SK-N-SH (cell line): ENCODE measurements around the gene CPNE4.

Experiments used
- CHD2 ChIP-seq: fragments of 150-350 bp; IDR thresholded peaks from 2 replicates; pipeline ENCODE4 v1.6.1; 2018; ENCODE audit warnings: low read length; ENCODE audit not compliant: partially characterized antibody
- CTCF ChIP-seq: fragments of 200-600 bp; sonication (generic); IDR thresholded peaks from 2 replicates; pipeline ENCODE4 v1.6.1; 2017; ENCODE audit warnings: antibody characterized with exemption, mild to moderate bottlenecking, moderate library complexity
- GATA2 ChIP-seq: sonication (generic); formaldehyde crosslinking; IDR thresholded peaks from 2 replicates; pipeline ENCODE4 v1.5.0; 2020; ENCODE audit warnings: mild to moderate bottlenecking, missing genetic modification reagents
- JUND ChIP-seq: IDR thresholded peaks from 2 replicates; pipeline ENCODE4 v1.4.0; 2012
- MXI1 ChIP-seq: IDR thresholded peaks from 2 replicates; pipeline ENCODE4 v1.6.1; 2012; ENCODE audit warnings: mild to moderate bottlenecking, low read depth, low read length, improper control_type of control experiment
- NFIC ChIP-seq: IDR thresholded peaks from 2 replicates; pipeline ENCODE4 v1.4.0; 2012; ENCODE audit warnings: borderline replicate concordance
- NRF1 ChIP-seq: IDR thresholded peaks from 2 replicates; pipeline ENCODE4 v1.6.1; 2012; ENCODE audit warnings: low read depth, mild to moderate bottlenecking, low read length
- POLR2AphosphoS5 ChIP-seq: IDR thresholded peaks from 2 replicates; pipeline ENCODE4 v1.6.1; 2012; ENCODE audit warnings: low read depth, low read length
- RAD21 ChIP-seq: IDR thresholded peaks from 2 replicates; pipeline ENCODE4 v1.6.1; 2012; ENCODE audit warnings: mild to moderate bottlenecking, low read length
- TAF1 ChIP-seq: IDR thresholded peaks from 2 replicates; pipeline ENCODE4 v1.6.1; 2012; ENCODE audit warnings: low read depth, mild to moderate bottlenecking, low read length, moderate library complexity, borderline replicate concordance
- USF1 ChIP-seq: IDR thresholded peaks from 2 replicates; pipeline ENCODE4 v1.4.0; 2012; ENCODE audit warnings: low read depth, borderline replicate concordance
- YY1 ChIP-seq: IDR thresholded peaks from 2 replicates; pipeline ENCODE4 v1.4.0; 2012; ENCODE audit warnings: low read depth, mild to moderate bottlenecking

- TF ChIP-seq POLR2AphosphoS5, result no peak
- no peak for TF ChIP-seq RAD21
- TF ChIP-seq TAF1, result no peak
- no peak for TF ChIP-seq JUND
- no peak for TF ChIP-seq NRF1
- TF ChIP-seq CTCF, result no peak
- no peak for TF ChIP-seq NFIC
- no peak for TF ChIP-seq GATA2 (CRISPR knock-in tag)
- no peak for TF ChIP-seq YY1
- TF ChIP-seq MXI1, result no peak
- no peak for TF ChIP-seq CHD2
- no peak for TF ChIP-seq USF1
Measured at GRCh38 chr3:131551761-131552160, 483.1 kb downstream of the CPNE4 start.
